CD4-positive, alpha-beta T cell (primary cell): ENCODE data around the gene NR1H2. TPM values are rescaled to one million over a fixed set of nuclear protein-coding genes. Genes with fewer than 3 reads are reported as not detected.

Source experiments
- ATAC-seq: fragments of 200-7000 bp; cut with Tn5 transposase; one replicate; pipeline ENCODE4 v1.10.0; 2022; ENCODE audit warnings: mild to moderate bottlenecking; ENCODE audit not compliant: poor library complexity
- CTCF ChIA-PET: fragments of 350-600 bp; sonication (Branson Sonifier 250); formaldehyde crosslinking; loops from one replicate; lab custom pipeline; 2021; ENCODE audit warnings: antibody characterized with exemption, inconsistent platforms; lab: Charles Lee
- POLR2A ChIA-PET: fragments of 350-600 bp; sonication (Branson Sonifier 250); formaldehyde crosslinking; loops from one replicate; lab custom pipeline; 2021; ENCODE audit warnings: antibody characterized with exemption, inconsistent platforms; lab: Charles Lee
- DNase-seq, 14 experiments: peaks; one replicate each; pipeline ENCODE4 v3.0.0-alpha.2; 2013 to 2020; ENCODE audit warnings: mixed read lengths in 2 of 14
- H3K27ac ChIP-seq, 2 donors: one replicate each; pipeline versions ENCODE4 v1.5.1 to v1.7.0; 2013; ENCODE audit warnings: low read length in 2 of 2, low read depth in 1 of 2, mild to moderate bottlenecking in 1 of 2
- H3K27me3 ChIP-seq, 2 experiments: 1 replicate in 1 of 2; 2 replicates in 1 of 2; pipeline versions ENCODE4 v1.6.1 to v1.7.0; 2013; ENCODE audit warnings: low read length in 2 of 2, control low read depth in 1 of 2, mild to moderate bottlenecking in 1 of 2, moderate library complexity in 1 of 2; ENCODE audit not compliant: insufficient read depth in 2 of 2, control insufficient read depth in 1 of 2
- H3K36me3 ChIP-seq: one replicate; pipeline ENCODE4 v1.6.1; 2013; ENCODE audit warnings: low read length, control low read depth; ENCODE audit not compliant: insufficient read depth
- H3K4me1 ChIP-seq: one replicate; pipeline ENCODE4 v1.6.1; 2013; ENCODE audit warnings: low read length, control low read depth; ENCODE audit not compliant: insufficient read depth
- H3K4me3 ChIP-seq: one replicate; pipeline ENCODE4 v1.5.1; 2013; ENCODE audit warnings: mild to moderate bottlenecking, low read length, moderate library complexity
- H3K9me3 ChIP-seq, 2 experiments: 1 replicate in 1 of 2; 2 replicates in 1 of 2; pipeline versions ENCODE4 v1.6.1 to v1.7.0; 2013; ENCODE audit warnings: low read length in 2 of 2, mild to moderate bottlenecking in 2 of 2, control low read depth in 1 of 2, moderate library complexity in 1 of 2; ENCODE audit not compliant: control insufficient read depth in 1 of 2, insufficient read depth in 1 of 2
- H3K27ac Mint-ChIP-seq: one replicate; pipeline ENCODE4 v1.8.0; 2020; ENCODE audit warnings: mixed read lengths
- H3K27me3 Mint-ChIP-seq: one replicate; pipeline ENCODE4 v1.8.0; 2021; ENCODE audit warnings: mixed read lengths
- H3K36me3 Mint-ChIP-seq: one replicate; pipeline ENCODE4 v1.8.0; 2021; ENCODE audit warnings: low read depth, mixed read lengths
- H3K4me1 Mint-ChIP-seq: one replicate; pipeline ENCODE4 v1.8.0; 2021; ENCODE audit warnings: low read depth, mixed read lengths
- H3K4me3 Mint-ChIP-seq: one replicate; pipeline ENCODE4 v1.8.0; 2020; ENCODE audit warnings: mild to moderate bottlenecking, mixed read lengths
- H3K9me3 Mint-ChIP-seq: one replicate; pipeline ENCODE4 v1.8.0; 2020; ENCODE audit warnings: mixed read lengths
- CTCF ChIP-seq: fragments of 200-600 bp; IDR thresholded peaks from one replicate; pipeline ENCODE4 v1.8.0; 2022; ENCODE audit warnings: antibody characterized with exemption, mild to moderate bottlenecking
- intact Hi-C, 2 experiments: fragments of 100-400 bp; cut with DNase I in 1 of 2; cut with micrococcal nuclease in 1 of 2; formaldehyde crosslinking; loops; one replicate each; pipeline versions ENCODE4 v1.15.1 to v1.9.0; 2023 to 2025; cut with DNase I, micrococcal nuclease
- total RNA-seq, 174 experiments: library from RNA in 2 of 174; stranded (reverse) in 2 of 174; gene quantifications; one replicate each; pipeline ENCODE4 v1.2.3 and lab custom pipeline; 2021 to 2026

Gene NR1H2
- total RNA-seq, 2 experiments from 2014 or later = 261 to 265 TPM

- Histone ChIP-seq H3K4me1 (peaks cover under 1% of the 10 kb centered on the region), H3K9me3 (no peaks in the 10 kb centered on the region), H3K27me3 (no peaks in the 10 kb centered on the region), H3K27ac (no peak overlapping the region), H3K4me3 (no peak overlapping the region), H3K36me3 (peaks cover 22% of the 10 kb centered on the region)
- TF ChIP-seq CTCF = no peak
- Mint-ChIP-seq H3K4me1 (no peaks in the 10 kb centered on the region), H3K9me3 (no peaks in the 10 kb centered on the region), H3K27ac (no peak overlapping the region), H3K36me3 (peaks cover 35% of the 10 kb centered on the region), H3K27me3 (no peaks in the 10 kb centered on the region), H3K4me3 (no peak overlapping the region)
- CTCF ChIA-PET = no interaction called here
- intact Hi-C loops = no loop called here
- POLR2A ChIA-PET = no interaction called here
- ATAC-seq (no peak), DNase-seq (no peak)
Observed at GRCh38 chr19:50409347-50409746, 33.1 kb downstream of the NR1H2 start.

- TF ChIP-seq CTCF = no peak
- Mint-ChIP-seq H3K4me3 (no peak overlapping the region), H3K27ac (no peak overlapping the region), H3K9me3 (no peaks in the 10 kb centered on the region), H3K36me3 (peaks cover 33% of the 10 kb centered on the region), H3K4me1 (no peaks in the 10 kb centered on the region), H3K27me3 (no peaks in the 10 kb centered on the region)
- no peaks in the 10 kb centered on the region for H3K27me3 ChIP-seq
- peaks cover 22% of the 10 kb centered on the region for H3K36me3 ChIP-seq
- H3K27ac ChIP-seq = no peak overlapping the region
- POLR2A ChIA-PET = no interaction called here
- intact Hi-C loops = no loop called here
- H3K4me1 ChIP-seq = peaks cover 8% of the 10 kb centered on the region
- DNase-seq (no peak), ATAC-seq (no peak)
- CTCF ChIA-PET = no interaction called here
- no peaks in the 10 kb centered on the region for H3K9me3 ChIP-seq
- no peak overlapping the region for H3K4me3 ChIP-seq
Observed at GRCh38 chr19:50410109-50410508, 33.9 kb downstream of the NR1H2 start.

GRCh38 chr19:50412419-50412818 is 36.2 kb downstream of the NR1H2 start:
- H3K9me3 ChIP-seq = no peaks in the 10 kb centered on the region
- Mint-ChIP-seq H3K4me3 (no peak overlapping the region), H3K27ac (no peak overlapping the region), H3K27me3 (no peaks in the 10 kb centered on the region), H3K36me3 (peaks cover 13% of the 10 kb centered on the region), H3K9me3 (no peaks in the 10 kb centered on the region), H3K4me1 (no peaks in the 10 kb centered on the region)
- peaks cover 10% of the 10 kb centered on the region for H3K4me1 ChIP-seq
- intact Hi-C loops = loop anchor here in 1 of 2 experiments (2.0 kb wide), 1 partner anchor 20 kb away; no protein-coding TSS in a partner anchor
- ChIA-PET POLR2A (interaction anchor here (1.5 kb wide), 1 partner anchor 99 kb away, joined by 3 read pairs; the partner anchor contains the start of gene JOSD2), CTCF (interaction anchor here (1.4 kb wide), 1 partner anchor 55 kb away, joined by 4 read pairs; no protein-coding TSS in a partner anchor)
- no peak for ATAC-seq
- DNase-seq = no peak
- no peak for TF ChIP-seq CTCF
- H3K4me3 ChIP-seq = no peak overlapping the region
- H3K27ac ChIP-seq = no peak overlapping the region
- H3K27me3 ChIP-seq = no peaks in the 10 kb centered on the region
- H3K36me3 ChIP-seq = peaks cover 12% of the 10 kb centered on the region
